ENCODE data around the gene FLRT2. TPM values are rescaled to one million over a fixed set of nuclear protein-coding genes. Genes with fewer than 3 reads are reported as not detected.

Gene FLRT2
- total and polyA plus RNA-seq, 12 donors: 3.3 to 112 (median 17.4) TPM

GRCh38 chr14:85601690-85602089 is 71.7 kb downstream of the FLRT2 start:
- Histone ChIP-seq H3K9me3 (replicated peaks in 1 of 3) (no peaks in the 10 kb centered on the region), H3K27me3 (no peaks in the 10 kb centered on the region), H3K4me3 (no peak overlapping the region), H3K27ac (no peak overlapping the region), H3K4me1 (replicated peaks in 1 of 2) (peaks cover 0 to 11% of the 10 kb centered on the region in 2 donors), H3K36me3 (replicated peaks in 1 of 2) (no peaks in the 10 kb centered on the region)
- intact Hi-C loops (cut with DNase I): no loop called here
- no peak for TF ChIP-seq POLR2A (IDR thresholded peaks at IDR 0.05)
- TF ChIP-seq, protein P1, sequence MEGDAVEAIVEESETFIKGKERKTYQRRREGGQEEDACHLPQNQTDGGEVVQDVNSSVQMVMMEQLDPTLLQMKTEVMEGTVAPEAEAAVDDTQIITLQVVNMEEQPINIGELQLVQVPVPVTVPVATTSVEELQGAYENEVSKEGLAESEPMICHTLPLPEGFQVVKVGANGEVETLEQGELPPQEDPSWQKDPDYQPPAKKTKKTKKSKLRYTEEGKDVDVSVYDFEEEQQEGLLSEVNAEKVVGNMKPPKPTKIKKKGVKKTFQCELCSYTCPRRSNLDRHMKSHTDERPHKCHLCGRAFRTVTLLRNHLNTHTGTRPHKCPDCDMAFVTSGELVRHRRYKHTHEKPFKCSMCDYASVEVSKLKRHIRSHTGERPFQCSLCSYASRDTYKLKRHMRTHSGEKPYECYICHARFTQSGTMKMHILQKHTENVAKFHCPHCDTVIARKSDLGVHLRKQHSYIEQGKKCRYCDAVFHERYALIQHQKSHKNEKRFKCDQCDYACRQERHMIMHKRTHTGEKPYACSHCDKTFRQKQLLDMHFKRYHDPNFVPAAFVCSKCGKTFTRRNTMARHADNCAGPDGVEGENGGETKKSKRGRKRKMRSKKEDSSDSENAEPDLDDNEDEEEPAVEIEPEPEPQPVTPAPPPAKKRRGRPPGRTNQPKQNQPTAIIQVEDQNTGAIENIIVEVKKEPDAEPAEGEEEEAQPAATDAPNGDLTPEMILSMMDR (IDR thresholded peaks at IDR 0.05): no peak
- WGBS, 4 donors: 79 to 95% (median 85%) methylated on average over 1 of the region's 1 CpG
- DNase-seq: no peak

- Histone ChIP-seq H3K4me3 (no peak overlapping the region), H3K4me1 (replicated peaks in 1 of 2) (peaks cover 0 to 11% of the 10 kb centered on the region in 2 donors), H3K36me3 (replicated peaks in 1 of 2) (no peaks in the 10 kb centered on the region), H3K27me3 (no peaks in the 10 kb centered on the region), H3K9me3 (replicated peaks in 1 of 3) (no peaks in the 10 kb centered on the region), H3K27ac (no peak overlapping the region)
- 78 to 90% (median 85%) methylated on average over 6 of the region's 6 CpGs for WGBS, 4 donors
- no peak for DNase-seq
- intact Hi-C loops (cut with DNase I): no loop called here
- TF ChIP-seq, protein P1 (IDR thresholded peaks at IDR 0.05): no peak
Measured at GRCh38 chr14:85602345-85602744, 72.4 kb downstream of the FLRT2 start.

DNA sequence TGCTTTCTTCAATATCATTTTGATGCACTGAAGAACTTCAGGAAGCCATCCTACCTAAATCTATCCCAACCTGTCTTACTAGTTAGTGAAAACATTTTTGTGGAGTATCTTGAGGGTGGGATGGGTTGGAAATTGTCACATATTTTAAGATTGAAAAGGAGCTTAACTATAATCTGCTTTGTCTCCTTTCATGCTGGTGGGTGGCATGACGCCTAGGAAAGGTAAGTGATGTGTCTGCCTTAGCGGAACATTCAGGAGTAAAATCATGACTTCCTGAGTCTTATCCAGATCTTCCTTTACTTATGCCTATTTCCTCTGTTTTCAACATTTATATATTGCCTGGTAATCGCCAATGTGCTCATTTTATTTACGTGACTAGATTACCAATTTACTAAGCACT is 74.1 kb downstream of the FLRT2 start:
- H3K4me1 ChIP-seq (replicated peaks in 1 of 2): peaks cover 0 to 11% of the 10 kb centered on the region in 2 donors
- no peaks in the 10 kb centered on the region for H3K9me3 ChIP-seq (replicated peaks in 1 of 3)
- intact Hi-C loops (cut with DNase I): no loop called here
- no peaks in the 10 kb centered on the region for H3K27me3 ChIP-seq
- no peak for DNase-seq
- 83 to 94% (median 90%) methylated on average over 4 of the region's 4 CpGs for WGBS, 4 donors
- H3K27ac ChIP-seq: no peak overlapping the region
- H3K4me3 ChIP-seq: no peak overlapping the region
- TF ChIP-seq POLR2A (IDR thresholded peaks at IDR 0.05): no peak
- TF ChIP-seq, protein P1 (IDR thresholded peaks at IDR 0.05): no peak
- no peaks in the 10 kb centered on the region for H3K36me3 ChIP-seq (replicated peaks in 1 of 2)

GRCh38 chr14:85604714-85605113 is 74.8 kb downstream of the FLRT2 start:
- Histone ChIP-seq H3K9me3 (replicated peaks in 1 of 3) (no peaks in the 10 kb centered on the region), H3K27ac (no peak overlapping the region), H3K4me3 (no peak overlapping the region), H3K4me1 (replicated peaks in 1 of 2) (peaks cover 0 to 7% of the 10 kb centered on the region in 2 donors), H3K36me3 (replicated peaks in 1 of 2) (no peaks in the 10 kb centered on the region), H3K27me3 (no peaks in the 10 kb centered on the region)
- intact Hi-C loops (cut with DNase I): no loop called here
- TF ChIP-seq POLR2A (IDR thresholded peaks at IDR 0.05): no peak
- TF ChIP-seq, protein P1 (IDR thresholded peaks at IDR 0.05): no peak
- WGBS, 4 donors: 27 to 37% (median 32%) methylated on average over 2 of the region's 2 CpGs
- DNase-seq: no peak

Data from adrenal gland (tissue), 12 donors.